GM18517 (cell line): ENCODE data around the gene COL4A1.

Experiments
- ATAC-seq: cut with Tn5 transposase; IDR thresholded peaks from one replicate; pipeline ENCODE4 v1.9.1; 2021; ENCODE audit warnings: mild to moderate bottlenecking, moderate library complexity; ENCODE audit not compliant: unreplicated experiment

COL4A1 gene

DNA sequence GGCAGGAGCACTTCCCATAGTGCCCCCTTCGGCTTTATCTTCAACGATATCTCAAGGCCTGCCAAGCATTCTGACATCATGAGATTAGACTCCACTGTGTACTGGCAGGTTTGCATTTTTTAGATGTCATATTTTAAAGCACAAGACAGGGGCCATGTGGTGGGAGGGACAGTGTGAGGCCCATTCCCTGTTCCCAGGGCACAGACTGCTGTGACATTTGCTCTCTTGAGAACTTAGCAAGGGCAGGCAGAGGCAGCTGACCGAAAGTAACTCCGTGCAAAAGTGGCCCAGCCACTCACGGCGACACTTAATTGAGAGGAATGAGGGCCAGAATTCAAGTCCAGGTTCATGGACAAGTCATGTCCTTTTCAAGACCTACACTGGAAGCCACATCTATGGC lies 201.8 kb downstream of the COL4A1 start:
- ATAC-seq, result no peak

- ATAC-seq, result no peak
Observed at GRCh38 chr13:110103534-110103933, 203.4 kb downstream of the COL4A1 start.

DNA sequence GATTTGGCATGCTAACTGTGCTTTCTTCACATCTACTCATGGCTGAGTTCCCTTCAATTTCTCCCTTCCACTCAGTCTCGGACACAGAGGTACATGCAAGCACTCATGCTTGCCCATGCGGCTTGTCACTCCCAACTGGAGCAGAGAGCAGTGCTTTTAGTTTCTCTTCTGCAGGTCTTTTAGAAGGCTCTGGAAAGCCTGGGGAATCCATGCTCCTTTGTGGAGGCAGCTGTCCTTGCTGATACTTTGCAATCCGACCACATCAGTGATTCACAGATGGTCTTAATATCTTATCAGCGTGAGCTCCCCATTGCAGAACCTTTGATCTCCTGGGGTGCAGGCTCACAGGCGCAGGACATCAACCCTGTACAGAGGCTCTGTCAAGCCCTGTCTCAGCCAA lies 203.9 kb downstream of the COL4A1 start:
- ATAC-seq, result no peak

- ATAC-seq, result no peak
Observed at GRCh38 chr13:110102053-110102452, 204.9 kb downstream of the COL4A1 start.

DNA sequence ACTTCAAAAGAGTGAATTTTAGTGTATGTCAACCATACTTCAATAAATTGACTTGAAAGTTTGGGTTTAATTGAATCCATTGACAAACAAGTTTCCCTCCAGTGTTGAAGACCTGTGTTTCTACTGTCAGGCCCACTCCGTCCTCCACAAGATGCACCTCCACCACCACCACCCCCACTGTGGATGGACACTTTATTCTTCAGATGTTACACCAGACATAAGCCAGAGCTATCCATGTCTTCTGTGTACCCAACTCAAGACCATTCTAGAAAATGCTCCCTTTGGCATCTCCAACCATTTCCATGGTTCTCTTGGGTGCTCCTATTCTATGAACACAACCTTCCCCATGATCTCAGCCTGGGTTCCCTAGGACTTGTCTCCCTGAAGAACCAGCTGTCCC lies 207.0 kb downstream of the COL4A1 start:
- ATAC-seq, result no peak
